GM18517 (cell line): ENCODE data around the gene ISOC2.
"Not testable (repeated sequence)": the region's sequence is repeated elsewhere in the genome, so short reads cannot be mapped to it uniquely, and the experiment has no call there.

Experiments used
- ATAC-seq: cut with Tn5 transposase; IDR thresholded peaks from one replicate; pipeline ENCODE4 v1.9.1; 2021; ENCODE audit warnings: mild to moderate bottlenecking, moderate library complexity; ENCODE audit not compliant: unreplicated experiment

ISOC2 gene

GRCh38 chr19:55443045-55443823 is 18.2 kb downstream of the ISOC2 start, which contains the start of gene SHISA7:
TSS of gene SHISA7 (minus strand) at chr19:55443300. CDS start at chr19:55442863, 437 bp downstream.
- no peak for ATAC-seq

- ATAC-seq = no peak
These were observed 19.0 kb downstream of the ISOC2 start for GRCh38 chr19:55442372-55442961.

- no peak for ATAC-seq
These were observed 19.6 kb downstream of the ISOC2 start for GRCh38 chr19:55441692-55442321.

GRCh38 chr19:55441319-55441691 is 20.1 kb downstream of the ISOC2 start:
- no peak for ATAC-seq

GRCh38 chr19:55440411-55441105 is 20.9 kb downstream of the ISOC2 start:
- no peak for ATAC-seq

GRCh38 chr19:55439052-55439451 is 22.4 kb downstream of the ISOC2 start:
- no peak for ATAC-seq

GRCh38 chr19:55437410-55437809 is 24.0 kb downstream of the ISOC2 start:
- no peak for ATAC-seq

- no peak for ATAC-seq
These were observed 24.6 kb downstream of the ISOC2 start for GRCh38 chr19:55436847-55437246.

GRCh38 chr19:55435020-55435419 is 26.4 kb downstream of the ISOC2 start:
- ATAC-seq = no peak

- no peak for ATAC-seq
These were observed 27.0 kb downstream of the ISOC2 start for GRCh38 chr19:55434356-55434919.

GRCh38 chr19:55433292-55433691 is 28.1 kb downstream of the ISOC2 start:
- ATAC-seq = no peak

GRCh38 chr19:55432241-55432959 is 29.0 kb downstream of the ISOC2 start:
- ATAC-seq = no peak

GRCh38 chr19:55431183-55431582 is 30.3 kb downstream of the ISOC2 start:
- no peak for ATAC-seq

GRCh38 chr19:55426042-55426441 is 35.4 kb downstream of the ISOC2 start:
- no peak for ATAC-seq

GRCh38 chr19:55424518-55424917 is 36.9 kb downstream of the ISOC2 start:
- ATAC-seq = no peak

GRCh38 chr19:55423225-55424005 is 38.0 kb downstream of the ISOC2 start:
- ATAC-seq = no peak

- not testable (repeated sequence) for ATAC-seq
These were observed 40.2 kb downstream of the ISOC2 start for GRCh38 chr19:55421281-55421680.

- ATAC-seq = no peak
These were observed 41.7 kb downstream of the ISOC2 start for GRCh38 chr19:55419624-55420236.

GRCh38 chr19:55419103-55419502 is 42.3 kb downstream of the ISOC2 start:
- ATAC-seq = no peak
